Measurements from ENCODE around the gene FABP3. TPM values are rescaled to one million over a fixed set of nuclear protein-coding genes. Genes with fewer than 3 reads are reported as not detected.
A peak's percentile ranks its signal among the peaks of the same experiment; 100 is the strongest.

The FABP3 gene
- polyA plus RNA-seq, 3 donors = not detected

DNA sequence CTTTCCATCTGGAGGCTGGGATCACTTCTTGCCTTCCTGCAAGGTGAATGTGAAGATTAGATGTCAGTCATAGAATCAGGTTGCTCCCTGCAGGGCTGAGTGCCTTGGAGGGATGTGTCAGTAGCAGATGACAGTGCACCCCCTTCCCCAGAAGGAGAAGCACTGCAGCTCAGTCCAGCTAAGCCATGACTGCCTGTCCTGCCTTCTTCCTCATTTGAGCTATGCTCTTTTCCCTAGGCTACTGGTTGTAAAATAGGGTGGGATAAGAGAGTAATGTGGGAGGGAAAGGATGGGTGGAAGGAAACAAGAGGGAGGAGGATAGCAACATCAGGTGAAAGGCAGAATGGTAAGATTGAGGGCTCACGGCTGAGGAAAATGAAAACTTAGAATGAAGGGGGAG lies 11.1 kb upstream of the FABP3 start:
- H2AFZ ChIP-seq (ENCODE audit: insufficient read depth, low read depth, low read length, poor library complexity, severe bottlenecking) = no peak overlapping the region
- no peak overlapping the region for H3K27ac ChIP-seq (ENCODE audit: low read depth in 1 of 2, low read length in 2 of 2)
- H3K79me2 ChIP-seq (ENCODE audit: insufficient read depth, low read length) = no peaks in the 10 kb centered on the region
- H3K27me3 Mint-ChIP-seq (ENCODE audit: low read depth in 3 of 3) = peaks cover 4 to 6% (median 5%) of the 10 kb centered on the region in 3 donors
- no peak for DNase-seq
- H3K4me1 ChIP-seq (ENCODE audit: control insufficient read depth in 1 of 2, insufficient read depth in 2 of 2, low read length in 2 of 2) = no peaks in the 10 kb centered on the region
- H3K9ac ChIP-seq (ENCODE audit: insufficient read depth, low read length, poor library complexity, severe bottlenecking) = no peak overlapping the region
- no peak overlapping the region for H3K4me3 ChIP-seq (replicated peaks in 1 of 3; ENCODE audit: low read depth in 2 of 3, low read length in 3 of 3)
- no peak overlapping the region for H3K4me2 ChIP-seq (replicated peaks; ENCODE audit: extremely low read depth, low read length, poor library complexity, severe bottlenecking)
- H3K27ac Mint-ChIP-seq = peak overlapping the region in 1 of 7 donors; percentile 4
- no peaks in the 10 kb centered on the region for H3K4me1 Mint-ChIP-seq
- H3K27me3 ChIP-seq (ENCODE audit: control insufficient read depth in 2 of 2, insufficient read depth in 2 of 2, low read length in 2 of 2) = no peaks in the 10 kb centered on the region
- H3K9me3 ChIP-seq (replicated peaks in 1 of 2; ENCODE audit: control insufficient read depth in 1 of 2, insufficient read depth in 1 of 2, low read length in 2 of 2) = no peaks in the 10 kb centered on the region
- intact Hi-C loops (cut with micrococcal nuclease) = no loop called here
- H3K36me3 ChIP-seq (replicated peaks in 1 of 2; ENCODE audit: control insufficient read depth in 1 of 2, insufficient read depth in 2 of 2, low read length in 2 of 2) = no peaks in the 10 kb centered on the region
- H3K4me3 Mint-ChIP-seq = no peak overlapping the region
- no peaks in the 10 kb centered on the region for H4K20me1 ChIP-seq (ENCODE audit: insufficient read depth, low read length)
- TF ChIP-seq, protein P1, sequence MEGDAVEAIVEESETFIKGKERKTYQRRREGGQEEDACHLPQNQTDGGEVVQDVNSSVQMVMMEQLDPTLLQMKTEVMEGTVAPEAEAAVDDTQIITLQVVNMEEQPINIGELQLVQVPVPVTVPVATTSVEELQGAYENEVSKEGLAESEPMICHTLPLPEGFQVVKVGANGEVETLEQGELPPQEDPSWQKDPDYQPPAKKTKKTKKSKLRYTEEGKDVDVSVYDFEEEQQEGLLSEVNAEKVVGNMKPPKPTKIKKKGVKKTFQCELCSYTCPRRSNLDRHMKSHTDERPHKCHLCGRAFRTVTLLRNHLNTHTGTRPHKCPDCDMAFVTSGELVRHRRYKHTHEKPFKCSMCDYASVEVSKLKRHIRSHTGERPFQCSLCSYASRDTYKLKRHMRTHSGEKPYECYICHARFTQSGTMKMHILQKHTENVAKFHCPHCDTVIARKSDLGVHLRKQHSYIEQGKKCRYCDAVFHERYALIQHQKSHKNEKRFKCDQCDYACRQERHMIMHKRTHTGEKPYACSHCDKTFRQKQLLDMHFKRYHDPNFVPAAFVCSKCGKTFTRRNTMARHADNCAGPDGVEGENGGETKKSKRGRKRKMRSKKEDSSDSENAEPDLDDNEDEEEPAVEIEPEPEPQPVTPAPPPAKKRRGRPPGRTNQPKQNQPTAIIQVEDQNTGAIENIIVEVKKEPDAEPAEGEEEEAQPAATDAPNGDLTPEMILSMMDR (IDR thresholded peaks at IDR 0.05) = no peak
- no peaks in the 10 kb centered on the region for H3K36me3 Mint-ChIP-seq
- H3K9me3 Mint-ChIP-seq = peaks cover 0 to 2% (median 0%) of the 10 kb centered on the region in 7 donors
- no CpG with 5 or more reads among the region's 1 CpG for WGBS (ENCODE audit: insufficient coverage)

GRCh38 chr1:31382379-31382989 lies 9.6 kb upstream of the FABP3 start:
- 100% methylated on average over 1 of the region's 3 CpGs for WGBS (ENCODE audit: insufficient coverage)
- no peak overlapping the region for H3K4me3 ChIP-seq (replicated peaks in 1 of 3; ENCODE audit: low read depth in 2 of 3, low read length in 3 of 3)
- no peaks in the 10 kb centered on the region for H3K27me3 ChIP-seq (ENCODE audit: control insufficient read depth in 2 of 2, insufficient read depth in 2 of 2, low read length in 2 of 2)
- TF ChIP-seq, protein P1 (IDR thresholded peaks at IDR 0.05) = no peak
- no peaks in the 10 kb centered on the region for H3K36me3 ChIP-seq (replicated peaks in 1 of 2; ENCODE audit: control insufficient read depth in 1 of 2, insufficient read depth in 2 of 2, low read length in 2 of 2)
- no peaks in the 10 kb centered on the region for H3K9me3 ChIP-seq (replicated peaks in 1 of 2; ENCODE audit: control insufficient read depth in 1 of 2, insufficient read depth in 1 of 2, low read length in 2 of 2)
- H3K9ac ChIP-seq (ENCODE audit: insufficient read depth, low read length, poor library complexity, severe bottlenecking) = no peak overlapping the region
- H3K27ac ChIP-seq (ENCODE audit: low read depth in 1 of 2, low read length in 2 of 2) = no peak overlapping the region
- H3K4me2 ChIP-seq (replicated peaks; ENCODE audit: extremely low read depth, low read length, poor library complexity, severe bottlenecking) = no peak overlapping the region
- Mint-ChIP-seq H3K27me3 (ENCODE audit: low read depth in 3 of 3) (peaks cover 3 to 5% (median 4%) of the 10 kb centered on the region in 3 donors), H3K36me3 (no peaks in the 10 kb centered on the region), H3K9me3 (no peaks in the 10 kb centered on the region), H3K4me3 (no peak overlapping the region), H3K27ac (peak overlapping the region in 1 of 7 donors; percentile 19), H3K4me1 (no peaks in the 10 kb centered on the region)
- H3K79me2 ChIP-seq (ENCODE audit: insufficient read depth, low read length) = no peaks in the 10 kb centered on the region
- H2AFZ ChIP-seq (ENCODE audit: insufficient read depth, low read depth, low read length, poor library complexity, severe bottlenecking) = no peak overlapping the region
- H3K4me1 ChIP-seq (ENCODE audit: control insufficient read depth in 1 of 2, insufficient read depth in 2 of 2, low read length in 2 of 2) = no peaks in the 10 kb centered on the region
- no peak for DNase-seq
- intact Hi-C loops (cut with micrococcal nuclease) = no loop called here
- H4K20me1 ChIP-seq (ENCODE audit: insufficient read depth, low read length) = no peaks in the 10 kb centered on the region
